Kidney (tissue), 14 donors: ENCODE data around the gene C1QA. TPM values are rescaled to one million over a fixed set of nuclear protein-coding genes. Genes with fewer than 3 reads are reported as not detected.

Source experiments
- DNase-seq, 5 donors: peaks; one replicate each; pipeline ENCODE4 v3.0.0-alpha.2; 2013 to 2020
- FAIRE-seq: peaks from 2 replicates; lab custom pipeline; 2012; peaks lifted over from hg19 to GRCh38; lab: Jason Lieb, UNC
- H3K27ac ChIP-seq, 2 donors: one replicate each; pipeline ENCODE4 v1.7.0; 2013; ENCODE audit warnings: low read depth in 2 of 2, low read length in 2 of 2, inconsistent platforms in 1 of 2
- H3K27me3 ChIP-seq: one replicate; pipeline ENCODE4 v1.7.1; 2013; ENCODE audit warnings: low read length, inconsistent platforms; ENCODE audit not compliant: control insufficient read depth, insufficient read depth
- H3K36me3 ChIP-seq, 3 donors: one replicate each; pipeline versions ENCODE4 v1.7.0 to v1.7.1; 2013; ENCODE audit warnings: low read length in 3 of 3, control low read depth in 1 of 3, inconsistent platforms in 1 of 3; ENCODE audit not compliant: insufficient read depth in 3 of 3, control insufficient read depth in 2 of 3
- H3K4me1 ChIP-seq, 3 donors: one replicate each; pipeline versions ENCODE4 v1.7.0 to v1.7.1; 2013; ENCODE audit warnings: low read length in 3 of 3, inconsistent platforms in 1 of 3, low read depth in 1 of 3; ENCODE audit not compliant: control insufficient read depth in 2 of 3, insufficient read depth in 2 of 3
- H3K4me3 ChIP-seq, 3 donors: one replicate each; pipeline versions ENCODE4 v1.7.0 to v1.8.1; 2013; ENCODE audit warnings: low read length in 3 of 3, control low read depth in 1 of 3, inconsistent platforms in 1 of 3
- H3K9ac ChIP-seq, 3 donors: one replicate each; pipeline versions ENCODE4 v1.7.0 to v1.7.1; 2013; ENCODE audit warnings: low read length in 3 of 3, control low read depth in 1 of 3, inconsistent platforms in 1 of 3
- H3K9me3 ChIP-seq, 3 donors: one replicate each; pipeline versions ENCODE4 v1.7.0 to v1.7.1; 2013; ENCODE audit warnings: low read length in 3 of 3, control low read depth in 1 of 3, inconsistent platforms in 1 of 3; ENCODE audit not compliant: control insufficient read depth in 2 of 3, insufficient read depth in 1 of 3
- CTCF ChIP-seq: IDR thresholded peaks from 3 replicates; pipeline ENCODE4 v1.5.1; 2012; ENCODE audit warnings: mild to moderate bottlenecking, moderate library complexity, borderline replicate concordance; ENCODE audit not compliant: insufficient read depth; ENCODE audit errors: extremely low read depth
- intact Hi-C: fragments of 100-400 bp; cut with DNase I; formaldehyde crosslinking; loops from one replicate; pipeline ENCODE4 v1.11.1; 2022
- polyA plus RNA-seq: library from polyadenylated mRNA; stranded (reverse); fragments of 350-450 nt; fragmentation: Illumina TruSeq; extraction: RNeasy Lipid Tissue Mini Kit (QIAGEN cat#74804); gene quantifications from one replicate; pipeline ENCODE4 v1.2.3, GENCODE V29; 2014; ENCODE audit warnings: low read depth, low replicate concordance; ENCODE audit not compliant: insufficient read depth
- total RNA-seq: library from RNA; stranded (reverse); fragmentation: NEBNext Ultra II Directional; extraction: Animal tissue kit (Norgen Biotek cat#: 25700); gene quantifications from one replicate; pipeline ENCODE4 v1.2.1, GENCODE V29; 2021
- donor health status: control.
- donor health status: control.
- donor health status: control.
- donor health status: control.
- donor health status: control.
- donor health status: DM: yes; HTN: yes; CAD: no.
- donor health status: Normal renal cell carcinoma (clear cell type).

Gene C1QA
- total and polyA plus RNA-seq, 2 donors from 2014 or later: 150 to 238 TPM

GRCh38 chr1:22636927-22637326 lies 499 bp downstream of the C1QA start:
- peak overlapping the region in 1 of 3 donors; percentile 18 for H3K4me3 ChIP-seq
- H3K9me3 ChIP-seq: no peaks in the 10 kb centered on the region
- H3K27ac ChIP-seq: no peak overlapping the region
- DNase-seq (no peak), FAIRE-seq (no peak)
- no peak overlapping the region for H3K9ac ChIP-seq
- TF ChIP-seq CTCF: no peak
- H3K36me3 ChIP-seq: no peaks in the 10 kb centered on the region
- H3K27me3 ChIP-seq: no peaks in the 10 kb centered on the region
- intact Hi-C loops: no loop called here
- peaks cover 0 to 3% (median 0%) of the 10 kb centered on the region in 3 donors for H3K4me1 ChIP-seq

GRCh38 chr1:22637907-22638445 lies 1.5 kb downstream of the C1QA start:
- H3K9me3 ChIP-seq: no peaks in the 10 kb centered on the region
- DNase-seq (no peak), FAIRE-seq (no peak)
- intact Hi-C loops: no loop called here
- no peak overlapping the region for H3K4me3 ChIP-seq
- peaks cover 0 to 3% (median 0%) of the 10 kb centered on the region in 3 donors for H3K4me1 ChIP-seq
- H3K36me3 ChIP-seq: no peaks in the 10 kb centered on the region
- H3K27me3 ChIP-seq: no peaks in the 10 kb centered on the region
- H3K27ac ChIP-seq: no peak overlapping the region
- no peak for TF ChIP-seq CTCF
- no peak overlapping the region for H3K9ac ChIP-seq

GRCh38 chr1:22638476-22639234 lies 2.2 kb downstream of the C1QA start:
- H3K4me1 ChIP-seq: peaks cover 0 to 3% (median 0%) of the 10 kb centered on the region in 3 donors
- no peaks in the 10 kb centered on the region for H3K27me3 ChIP-seq
- no peak for TF ChIP-seq CTCF
- DNase-seq (no peak), FAIRE-seq (no peak)
- no peak overlapping the region for H3K4me3 ChIP-seq
- intact Hi-C loops: no loop called here
- H3K27ac ChIP-seq: no peak overlapping the region
- no peak overlapping the region for H3K9ac ChIP-seq
- H3K36me3 ChIP-seq: no peaks in the 10 kb centered on the region
- no peaks in the 10 kb centered on the region for H3K9me3 ChIP-seq
